Upper lobe of left lung (tissue), 4 donors: Measurements from ENCODE around the gene ADGRL3.
"Not testable (repeated sequence)": the region's sequence is repeated elsewhere in the genome, so short reads cannot be mapped to it uniquely, and the experiment has no call there.

Experiments used
- EP300 ChIP-seq, 4 donors: sonication (generic); formaldehyde crosslinking; IDR thresholded peaks; one replicate each; pipeline ENCODE4 v1.5.1; 2017; ENCODE audit warnings: antibody characterized with exemption in 4 of 4, control low read depth in 2 of 4
- POLR2A ChIP-seq, 4 donors: fragments of 450-650 bp; IDR thresholded peaks; one replicate each; pipeline ENCODE4 v1.5.1; 2016 to 2017; ENCODE audit warnings: antibody characterized with exemption in 4 of 4, mild to moderate bottlenecking in 2 of 4
- POLR2AphosphoS5 ChIP-seq, 2 donors: sonication (generic); formaldehyde crosslinking; IDR thresholded peaks; one replicate each; pipeline ENCODE4 v1.5.1; 2017; ENCODE audit warnings: antibody characterized with exemption in 2 of 2
- TF ChIP-seq, protein P1 (sequence below), 6 experiments: fragments of 450-650 bp in 4 of 6; fragments of 200-600 bp in 2 of 6; sonication (generic) in 2 of 6; IDR thresholded peaks; one replicate each; pipeline ENCODE4 v1.5.1; 2016 to 2019; ENCODE audit warnings: antibody characterized with exemption in 6 of 6

GRCh38 chr4:61757983-61758382, 557.9 kb downstream of the ADGRL3 start:
- TF ChIP-seq POLR2A, POLR2AphosphoS5, EP300 (IDR thresholded peaks at IDR 0.05): not testable (repeated sequence)
- TF ChIP-seq, protein P1, sequence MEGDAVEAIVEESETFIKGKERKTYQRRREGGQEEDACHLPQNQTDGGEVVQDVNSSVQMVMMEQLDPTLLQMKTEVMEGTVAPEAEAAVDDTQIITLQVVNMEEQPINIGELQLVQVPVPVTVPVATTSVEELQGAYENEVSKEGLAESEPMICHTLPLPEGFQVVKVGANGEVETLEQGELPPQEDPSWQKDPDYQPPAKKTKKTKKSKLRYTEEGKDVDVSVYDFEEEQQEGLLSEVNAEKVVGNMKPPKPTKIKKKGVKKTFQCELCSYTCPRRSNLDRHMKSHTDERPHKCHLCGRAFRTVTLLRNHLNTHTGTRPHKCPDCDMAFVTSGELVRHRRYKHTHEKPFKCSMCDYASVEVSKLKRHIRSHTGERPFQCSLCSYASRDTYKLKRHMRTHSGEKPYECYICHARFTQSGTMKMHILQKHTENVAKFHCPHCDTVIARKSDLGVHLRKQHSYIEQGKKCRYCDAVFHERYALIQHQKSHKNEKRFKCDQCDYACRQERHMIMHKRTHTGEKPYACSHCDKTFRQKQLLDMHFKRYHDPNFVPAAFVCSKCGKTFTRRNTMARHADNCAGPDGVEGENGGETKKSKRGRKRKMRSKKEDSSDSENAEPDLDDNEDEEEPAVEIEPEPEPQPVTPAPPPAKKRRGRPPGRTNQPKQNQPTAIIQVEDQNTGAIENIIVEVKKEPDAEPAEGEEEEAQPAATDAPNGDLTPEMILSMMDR (IDR thresholded peaks at IDR 0.05): not testable (repeated sequence)
